ENCODE data around the gene PHYH. TPM values are rescaled to one million over a fixed set of nuclear protein-coding genes. Genes with fewer than 3 reads are reported as not detected.
"Not testable (repeated sequence)": the region's sequence is repeated elsewhere in the genome, so short reads cannot be mapped to it uniquely, and the experiment has no call there.

Gene PHYH
- total and polyA plus RNA-seq, 2 of the 4 experiments (the other 2 are of a cell fraction) = 10.9 to 13.4 TPM

DNA sequence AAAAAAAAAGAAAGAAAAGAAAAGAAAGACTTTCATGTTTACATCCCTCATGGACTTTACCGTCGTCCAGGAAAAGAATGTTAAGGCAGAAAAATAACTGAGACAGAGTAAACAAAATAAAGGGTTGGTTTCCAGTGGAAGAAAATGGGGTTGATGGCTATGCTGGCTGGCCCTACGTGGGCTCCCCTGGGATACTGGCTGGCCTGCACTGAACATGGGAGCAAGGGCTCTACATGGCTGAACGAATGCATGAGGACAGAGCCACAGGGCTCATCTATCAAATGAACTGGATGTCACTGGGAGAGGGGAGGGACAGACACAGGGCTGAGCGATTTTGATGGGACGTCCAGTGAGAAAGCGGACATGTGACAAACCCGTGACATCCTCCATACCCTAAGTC lies 63.2 kb downstream of the PHYH start:
- H3K36me3 ChIP-seq (ENCODE audit: control insufficient read depth, insufficient read depth, low read length) = no peaks in the 10 kb centered on the region
- no peak overlapping the region for H4K8ac ChIP-seq (ENCODE audit: low read depth in 2 of 2, low read length in 2 of 2)
- no peaks in the 10 kb centered on the region for H3K79me1 ChIP-seq (ENCODE audit: low read depth in 1 of 2, low read length in 2 of 2)
- H3K9me1 ChIP-seq (ENCODE audit: insufficient read depth, low read length) = no peaks in the 10 kb centered on the region
- H3K4me1 ChIP-seq (ENCODE audit: control insufficient read depth, insufficient read depth, low read length) = no peaks in the 10 kb centered on the region
- BruUV-seq (replicated peaks) = no TSS peak
- dilution Hi-C loops (cut with HindIII; ENCODE audit: low sequenced_read_pairs, unreplicated experiment) (no loop called here), intact Hi-C loops (cut with micrococcal nuclease) (no loop called here), in situ Hi-C loops (cut with MboI; ENCODE audit: low sequenced_read_pairs) (no loop called here)
- no peak overlapping the region for H4K91ac ChIP-seq (ENCODE audit: insufficient read depth, low read depth, low read length)
- WGBS, 2 experiments (ENCODE audit: extremely low coverage in 2 of 2, insufficient read length in 1 of 2) = no CpG with 5 or more reads among the region's 8 CpGs
- no peak overlapping the region for H4K5ac ChIP-seq (ENCODE audit: low read depth, low read length)
- peaks cover 24% of the 10 kb centered on the region; the same call in 1 of the 2 replicates for H3K27me3 ChIP-seq (ENCODE audit: control insufficient read depth, insufficient read depth, low read length)
- POLR2A ChIA-PET (ENCODE audit: unreplicated experiment) = no interaction called here
- H2BK20ac ChIP-seq (ENCODE audit: low read depth, low read length) = no peak overlapping the region
- no peak overlapping the region for H2BK15ac ChIP-seq (ENCODE audit: low read depth, low read length)
- no peak overlapping the region for H2AK9ac ChIP-seq (replicated peaks; ENCODE audit: low read depth, low read length, poor library complexity)
- no peaks in the 10 kb centered on the region for H3K9me3 ChIP-seq (ENCODE audit: control insufficient read depth, insufficient read depth, low read length)
- H3K14ac ChIP-seq (replicated peaks; ENCODE audit: low read depth, low read length) = no peak overlapping the region
- no peak overlapping the region for H3K56ac ChIP-seq (ENCODE audit: extremely low read depth, insufficient read depth, low read length)
- no peak overlapping the region for H3K4me2 ChIP-seq (ENCODE audit: low read depth, low read length)
- no peaks in the 10 kb centered on the region for H4K20me1 ChIP-seq (ENCODE audit: insufficient read depth, low read length)
- H3K4ac ChIP-seq (ENCODE audit: low read depth, low read length) = no peak overlapping the region
- no peak overlapping the region for H2AK5ac ChIP-seq (ENCODE audit: low read depth, low read length)
- no peak overlapping the region for H3K23ac ChIP-seq (ENCODE audit: low read depth, low read length)
- TF ChIP-seq, protein P1, sequence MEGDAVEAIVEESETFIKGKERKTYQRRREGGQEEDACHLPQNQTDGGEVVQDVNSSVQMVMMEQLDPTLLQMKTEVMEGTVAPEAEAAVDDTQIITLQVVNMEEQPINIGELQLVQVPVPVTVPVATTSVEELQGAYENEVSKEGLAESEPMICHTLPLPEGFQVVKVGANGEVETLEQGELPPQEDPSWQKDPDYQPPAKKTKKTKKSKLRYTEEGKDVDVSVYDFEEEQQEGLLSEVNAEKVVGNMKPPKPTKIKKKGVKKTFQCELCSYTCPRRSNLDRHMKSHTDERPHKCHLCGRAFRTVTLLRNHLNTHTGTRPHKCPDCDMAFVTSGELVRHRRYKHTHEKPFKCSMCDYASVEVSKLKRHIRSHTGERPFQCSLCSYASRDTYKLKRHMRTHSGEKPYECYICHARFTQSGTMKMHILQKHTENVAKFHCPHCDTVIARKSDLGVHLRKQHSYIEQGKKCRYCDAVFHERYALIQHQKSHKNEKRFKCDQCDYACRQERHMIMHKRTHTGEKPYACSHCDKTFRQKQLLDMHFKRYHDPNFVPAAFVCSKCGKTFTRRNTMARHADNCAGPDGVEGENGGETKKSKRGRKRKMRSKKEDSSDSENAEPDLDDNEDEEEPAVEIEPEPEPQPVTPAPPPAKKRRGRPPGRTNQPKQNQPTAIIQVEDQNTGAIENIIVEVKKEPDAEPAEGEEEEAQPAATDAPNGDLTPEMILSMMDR (conservative IDR thresholded peaks at IDR 0.05; ENCODE audit: low read depth, low read length) = no peak
- TF ChIP-seq, protein P2, sequence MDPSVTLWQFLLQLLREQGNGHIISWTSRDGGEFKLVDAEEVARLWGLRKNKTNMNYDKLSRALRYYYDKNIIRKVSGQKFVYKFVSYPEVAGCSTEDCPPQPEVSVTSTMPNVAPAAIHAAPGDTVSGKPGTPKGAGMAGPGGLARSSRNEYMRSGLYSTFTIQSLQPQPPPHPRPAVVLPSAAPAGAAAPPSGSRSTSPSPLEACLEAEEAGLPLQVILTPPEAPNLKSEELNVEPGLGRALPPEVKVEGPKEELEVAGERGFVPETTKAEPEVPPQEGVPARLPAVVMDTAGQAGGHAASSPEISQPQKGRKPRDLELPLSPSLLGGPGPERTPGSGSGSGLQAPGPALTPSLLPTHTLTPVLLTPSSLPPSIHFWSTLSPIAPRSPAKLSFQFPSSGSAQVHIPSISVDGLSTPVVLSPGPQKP (IDR thresholded peaks at IDR 0.05; ENCODE audit: borderline replicate concordance, low read depth, low read length) = no peak
- TF ChIP-seq RFX5 (IDR thresholded peaks at IDR 0.05; ENCODE audit: low read depth, low read length) (no peak), RAD21 (IDR thresholded peaks at IDR 0.05; ENCODE audit: low read length) (no peak), MAFK (IDR thresholded peaks at IDR 0.05; ENCODE audit: low read depth, low read length) (no peak), NFE2L2 (IDR thresholded peaks at IDR 0.05; ENCODE audit: low read depth, low read length) (no peak)
- no peak overlapping the region for H3K18ac ChIP-seq (ENCODE audit: low read depth, low read length)
- H2BK5ac ChIP-seq (ENCODE audit: low read depth, low read length, poor library complexity, severe bottlenecking) = no peak overlapping the region
- no peak overlapping the region for H3K9ac ChIP-seq (ENCODE audit: low read depth, low read length)
- ATAC-seq (ENCODE audit: low read depth) = no peak
- H2BK120ac ChIP-seq (ENCODE audit: low read depth, low read length) = no peak overlapping the region
- H2AFZ ChIP-seq (replicated peaks; ENCODE audit: low read length, poor library complexity) = no peak overlapping the region
- no peak overlapping the region for H3K27ac ChIP-seq (ENCODE audit: insufficient read depth, low read length)
- no peak overlapping the region for H3K4me3 ChIP-seq (ENCODE audit: insufficient read depth, low read depth, low read length)
- CTCF ChIA-PET = interaction anchor here (0.6 kb wide), 1 partner anchor 107 kb away, joined by 3 read pairs; no protein-coding TSS in a partner anchor
- no peak for DNase-seq

DNA sequence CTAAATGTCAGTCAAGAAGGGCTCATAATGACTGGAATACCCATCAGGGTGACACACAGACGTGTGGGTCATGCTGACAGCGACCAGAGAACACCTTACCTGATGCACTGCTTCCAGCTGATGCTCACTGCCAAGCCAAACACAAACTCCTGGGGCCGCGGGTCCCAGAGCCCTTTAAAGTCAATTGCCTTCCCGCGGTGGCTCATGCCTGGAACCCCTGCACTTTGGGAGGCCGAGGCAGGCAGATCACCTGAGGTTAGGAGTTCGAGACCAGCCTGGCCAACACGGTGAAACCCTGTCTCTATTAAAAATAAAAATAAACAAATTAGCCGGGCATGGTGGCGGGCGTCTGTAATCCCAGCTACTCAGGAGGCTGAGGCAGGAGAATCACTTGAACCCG lies 65.1 kb downstream of the PHYH start:
- CTCF ChIA-PET; H3K18ac ChIP-seq (ENCODE audit: low read depth, low read length); H3K23ac ChIP-seq (ENCODE audit: low read depth, low read length); POLR2A ChIA-PET (ENCODE audit: unreplicated experiment); H4K5ac ChIP-seq (ENCODE audit: low read depth, low read length); H2AFZ ChIP-seq (replicated peaks; ENCODE audit: low read length, poor library complexity); H2BK20ac ChIP-seq (ENCODE audit: low read depth, low read length); H2BK5ac ChIP-seq (ENCODE audit: low read depth, low read length, poor library complexity, severe bottlenecking); DNase-seq; H3K14ac ChIP-seq (replicated peaks; ENCODE audit: low read depth, low read length); H3K9ac ChIP-seq (ENCODE audit: low read depth, low read length); H3K9me3 ChIP-seq (ENCODE audit: control insufficient read depth, insufficient read depth, low read length); H4K20me1 ChIP-seq (ENCODE audit: insufficient read depth, low read length); ATAC-seq (ENCODE audit: low read depth); H4K8ac ChIP-seq (ENCODE audit: low read depth in 2 of 2, low read length in 2 of 2); dilution Hi-C loops (cut with HindIII; ENCODE audit: low sequenced_read_pairs, unreplicated experiment); H3K36me3 ChIP-seq (ENCODE audit: control insufficient read depth, insufficient read depth, low read length); H3K4me2 ChIP-seq (ENCODE audit: low read depth, low read length); intact Hi-C loops (cut with micrococcal nuclease); H3K56ac ChIP-seq (ENCODE audit: extremely low read depth, insufficient read depth, low read length); H2BK15ac ChIP-seq (ENCODE audit: low read depth, low read length); H3K9me1 ChIP-seq (ENCODE audit: insufficient read depth, low read length); H3K4me3 ChIP-seq (ENCODE audit: insufficient read depth, low read depth, low read length); in situ Hi-C loops (cut with MboI; ENCODE audit: low sequenced_read_pairs); H2BK120ac ChIP-seq (ENCODE audit: low read depth, low read length); H3K27ac ChIP-seq (ENCODE audit: insufficient read depth, low read length); H2AK5ac ChIP-seq (ENCODE audit: low read depth, low read length); H2AK9ac ChIP-seq (replicated peaks; ENCODE audit: low read depth, low read length, poor library complexity); H4K91ac ChIP-seq (ENCODE audit: insufficient read depth, low read depth, low read length); H3K79me1 ChIP-seq (ENCODE audit: low read depth in 1 of 2, low read length in 2 of 2); BruUV-seq (replicated peaks); H3K4ac ChIP-seq (ENCODE audit: low read depth, low read length); H3K4me1 ChIP-seq (ENCODE audit: control insufficient read depth, insufficient read depth, low read length): not testable (repeated sequence)
- 74% methylated on average over 5 of the region's 13 CpGs; no CpG with 5 or more reads in 1 of the 2 experiments for WGBS, 2 experiments (ENCODE audit: extremely low coverage in 2 of 2, insufficient read length in 1 of 2)
- peaks cover 29% of the 10 kb centered on the region; the same call in 1 of the 2 replicates for H3K27me3 ChIP-seq (ENCODE audit: control insufficient read depth, insufficient read depth, low read length)
